SK-N-SH (cell line): Measurements from ENCODE around the gene MEPE. TPM values are rescaled to one million over a fixed set of nuclear protein-coding genes. Genes with fewer than 3 reads are reported as not detected.

Experiments
- CTCF ChIA-PET: fragments of 300-600, 350-600 bp; formaldehyde crosslinking; extraction: SDS; loops from one replicate; lab custom pipeline; 2021; lab: Yijun Ruan, JAX
- POLR2A ChIA-PET: fragments of 350-600 bp; sonication (Branson Sonifier 250); formaldehyde crosslinking; extraction: SDS; loops from one replicate; lab custom pipeline; 2020; ENCODE audit warnings: antibody characterized with exemption, inconsistent platforms; lab: Yijun Ruan, JAX
- DNase-seq: peaks from one replicate; pipeline ENCODE4 v3.0.0; 2012
- H2AFZ ChIP-seq: fragments of 200-600 bp; sonication (generic); 2 replicates; pipeline ENCODE4 v1.8.1; 2016; ENCODE audit warnings: antibody characterized with exemption, mild to moderate bottlenecking, low read depth
- H3F3A ChIP-seq: fragments of 200-600 bp; sonication (generic); replicated peaks from 2 replicates; pipeline ENCODE3; 2016; ENCODE audit warnings: antibody characterized with exemption, mild to moderate bottlenecking; ENCODE audit not compliant: insufficient read depth
- H3K27ac ChIP-seq, 2 experiments: fragments of 200-500 bp in 1 of 2; fragments of 200-600 bp in 1 of 2; sonication (Bioruptor generic) in 1 of 2; sonication (generic), shearing (Covaris generic) in 1 of 2; 2 replicates each; pipeline versions ENCODE4 v1.5.1 to v1.6.1; 2014 to 2016; ENCODE audit warnings: low read depth in 2 of 2, inconsistent platforms in 1 of 2, low read length in 1 of 2, mild to moderate bottlenecking in 1 of 2, mixed read lengths in 1 of 2
- H3K27me3 ChIP-seq: fragments of 200-600 bp; sonication (generic), shearing (Covaris generic); 2 replicates; pipeline ENCODE4 v1.6.1; 2016; ENCODE audit warnings: mixed run types; ENCODE audit not compliant: insufficient read depth
- H3K36me3 ChIP-seq, 2 experiments: fragments of 200-500 bp in 1 of 2; fragments of 200-600 bp in 1 of 2; sonication (Bioruptor generic) in 1 of 2; sonication (generic) in 1 of 2; replicated peaks in 1 of 2; 2 replicates each; pipeline versions ENCODE3 to v1.5.1; 2014 to 2016; ENCODE audit warnings: low read length in 1 of 2, mild to moderate bottlenecking in 1 of 2; ENCODE audit not compliant: insufficient read depth in 2 of 2, control insufficient read depth in 1 of 2
- H3K4me1 ChIP-seq, 2 experiments: fragments of 200-500 bp in 1 of 2; fragments of 200-600 bp in 1 of 2; sonication (Bioruptor generic) in 1 of 2; sonication (generic), shearing (Covaris generic) in 1 of 2; 2 replicates each; pipeline versions ENCODE4 v1.5.1 to v1.6.1; 2014 to 2016; ENCODE audit warnings: low read depth in 1 of 2, low read length in 1 of 2, mixed run types in 1 of 2; ENCODE audit not compliant: insufficient read depth in 2 of 2, control insufficient read depth in 1 of 2
- H3K4me2 ChIP-seq: fragments of 200-600 bp; sonication (generic), shearing (Covaris generic); 2 replicates; pipeline ENCODE4 v1.6.1; 2017; ENCODE audit warnings: mixed run types
- H3K4me3 ChIP-seq, 2 experiments: fragments of 200-500 bp in 1 of 2; fragments of 200-600 bp in 1 of 2; sonication (Bioruptor generic) in 1 of 2; sonication (generic), shearing (Covaris generic) in 1 of 2; 2 replicates each; pipeline versions ENCODE4 v1.5.1 to v1.8.1; 2014 to 2016; ENCODE audit warnings: low read depth in 2 of 2, inconsistent platforms in 1 of 2, low read length in 1 of 2, mild to moderate bottlenecking in 1 of 2, mixed read lengths in 1 of 2, moderate library complexity in 1 of 2
- H3K79me2 ChIP-seq: fragments of 200-600 bp; sonication (generic); 2 replicates; pipeline ENCODE4 v1.8.1; 2017; ENCODE audit warnings: mild to moderate bottlenecking; ENCODE audit not compliant: insufficient read depth
- H3K9ac ChIP-seq: fragments of 200-600 bp; sonication (generic); 2 replicates; pipeline ENCODE4 v1.6.1; 2017; ENCODE audit warnings: mixed run types
- H3K9me2 ChIP-seq: fragments of 200-600 bp; sonication (generic); 2 replicates; pipeline ENCODE4 v1.6.1; 2017; ENCODE audit warnings: mixed run types
- H3K9me3 ChIP-seq: fragments of 200-600 bp; sonication (generic); 2 replicates; pipeline ENCODE4 v1.6.1; 2017; ENCODE audit warnings: mixed run types, mild to moderate bottlenecking, moderate library complexity
- H4K20me1 ChIP-seq: fragments of 200-600 bp; sonication (generic); 2 replicates; pipeline ENCODE4 v1.6.1; 2017; ENCODE audit warnings: mild to moderate bottlenecking, mixed run types; ENCODE audit not compliant: insufficient read depth
- CHD2 ChIP-seq: fragments of 150-350 bp; IDR thresholded peaks from 2 replicates; pipeline ENCODE4 v1.6.1; 2018; ENCODE audit warnings: low read length; ENCODE audit not compliant: partially characterized antibody
- ELF1 ChIP-seq: IDR thresholded peaks from 2 replicates; pipeline ENCODE4 v1.4.0; 2012
- FOXM1 ChIP-seq: IDR thresholded peaks from 2 replicates; pipeline ENCODE4 v1.4.0; 2012; ENCODE audit warnings: low read depth, mild to moderate bottlenecking
- GABPA ChIP-seq: IDR thresholded peaks from 2 replicates; pipeline ENCODE4 v1.4.0; 2012; ENCODE audit warnings: low read depth, mild to moderate bottlenecking
- RAD21 ChIP-seq: IDR thresholded peaks from 2 replicates; pipeline ENCODE4 v1.6.1; 2012; ENCODE audit warnings: mild to moderate bottlenecking, low read length
- RCOR1 ChIP-seq: fragments of 150-350 bp; IDR thresholded peaks from 2 replicates; pipeline ENCODE4 v1.6.1; 2017; ENCODE audit warnings: antibody characterized with exemption, low read length
- SIN3A ChIP-seq: IDR thresholded peaks from 2 replicates; pipeline ENCODE4 v1.6.1; 2012; ENCODE audit warnings: low read depth, mild to moderate bottlenecking, low read length, moderate library complexity, borderline replicate concordance
- TCF12 ChIP-seq: IDR thresholded peaks from 2 replicates; pipeline ENCODE4 v1.4.0; 2012
- WGBS: methylation state at CpG from one replicate; pipeline ENCODE4 v1.1.6; 2017; ENCODE audit warnings: low lambda C conversion rate; 5-methylcytosine and 5-hydroxymethylcytosine counted together
- polyA plus RNA-seq, 3 experiments: library from polyadenylated mRNA; depleted of rRNA; stranded (reverse); fragments of >200 nt; gene quantifications; 2 replicates each; pipeline ENCODE4 v1.2.3, GENCODE V29; 2012
- TF ChIP-seq, protein P1 (sequence below): IDR thresholded peaks from 2 replicates; pipeline ENCODE4 v1.4.0; 2012; ENCODE audit warnings: low read depth, borderline replicate concordance
- TF ChIP-seq, protein P2 (sequence below): fragments of 150-350 bp; IDR thresholded peaks from 2 replicates; pipeline ENCODE4 v1.6.1; 2016; ENCODE audit warnings: mild to moderate bottlenecking, low read depth, low read length
- TF ChIP-seq, protein P3 (sequence below): IDR thresholded peaks from 2 replicates; pipeline ENCODE4; 2012
- TF ChIP-seq, protein P4 (sequence below): IDR thresholded peaks from 2 replicates; pipeline ENCODE4 v1.4.0; 2012; ENCODE audit warnings: low read depth, borderline replicate concordance

MEPE gene
- polyA plus RNA-seq, 1 of the 3 experiments (the other 2 are of a cell fraction) = not detected

DNA sequence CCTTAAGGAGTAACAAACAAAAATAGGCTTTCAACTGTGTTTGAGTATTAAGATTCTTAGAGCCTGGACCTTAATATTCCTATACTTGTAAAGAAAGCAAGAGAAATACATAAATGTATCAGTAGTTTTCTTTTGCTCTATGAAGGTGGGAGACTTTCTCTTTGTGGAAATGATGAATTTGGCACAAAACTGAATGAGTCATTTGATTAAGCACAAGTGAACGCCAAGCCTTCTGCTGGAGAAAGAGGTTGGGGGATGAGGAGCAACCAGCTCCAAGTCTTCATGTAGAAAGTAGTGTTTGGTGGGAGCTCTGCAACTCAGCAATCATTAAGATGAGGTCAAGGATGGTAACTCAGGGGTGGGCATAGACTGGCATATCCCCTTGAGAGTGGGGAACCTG is 49.6 kb downstream of the MEPE start:
- no peaks in the 10 kb centered on the region for H4K20me1 ChIP-seq
- TF ChIP-seq GABPA (no peak), SIN3A (no peak), ELF1 (no peak), RCOR1 (no peak)
- TF ChIP-seq, protein P1, sequence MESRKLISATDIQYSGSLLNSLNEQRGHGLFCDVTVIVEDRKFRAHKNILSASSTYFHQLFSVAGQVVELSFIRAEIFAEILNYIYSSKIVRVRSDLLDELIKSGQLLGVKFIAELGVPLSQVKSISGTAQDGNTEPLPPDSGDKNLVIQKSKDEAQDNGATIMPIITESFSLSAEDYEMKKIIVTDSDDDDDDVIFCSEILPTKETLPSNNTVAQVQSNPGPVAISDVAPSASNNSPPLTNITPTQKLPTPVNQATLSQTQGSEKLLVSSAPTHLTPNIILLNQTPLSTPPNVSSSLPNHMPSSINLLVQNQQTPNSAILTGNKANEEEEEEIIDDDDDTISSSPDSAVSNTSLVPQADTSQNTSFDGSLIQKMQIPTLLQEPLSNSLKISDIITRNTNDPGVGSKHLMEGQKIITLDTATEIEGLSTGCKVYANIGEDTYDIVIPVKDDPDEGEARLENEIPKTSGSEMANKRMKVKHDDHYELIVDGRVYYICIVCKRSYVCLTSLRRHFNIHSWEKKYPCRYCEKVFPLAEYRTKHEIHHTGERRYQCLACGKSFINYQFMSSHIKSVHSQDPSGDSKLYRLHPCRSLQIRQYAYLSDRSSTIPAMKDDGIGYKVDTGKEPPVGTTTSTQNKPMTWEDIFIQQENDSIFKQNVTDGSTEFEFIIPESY = no peak
- H3K4me3 ChIP-seq = no peak overlapping the region
- ChIA-PET CTCF (interaction anchor here (0.6 to 1.3 kb wide), 2 partner anchors 28 to 330 kb away, joined by 3 to 4 read pairs; no protein-coding TSS in a partner anchor), POLR2A (no interaction called here)
- no peak for DNase-seq
- no peaks in the 10 kb centered on the region for H3K9me3 ChIP-seq
- H3K9me2 ChIP-seq = no peaks in the 10 kb centered on the region
- H3K27ac ChIP-seq = no peak overlapping the region
- no peaks in the 10 kb centered on the region for H3K79me2 ChIP-seq
- H3K36me3 ChIP-seq = no peaks in the 10 kb centered on the region
- H3K27me3 ChIP-seq = no peaks in the 10 kb centered on the region
- WGBS = 56% methylated on average over 1 of the region's 1 CpG
- peaks cover 0 to 3% of the 10 kb centered on the region in 2 experiments; a peak in 2 of 4 replicates for H3K4me1 ChIP-seq
- no peak overlapping the region for H2AFZ ChIP-seq
- no peak overlapping the region for H3K9ac ChIP-seq
- no peak overlapping the region for H3K4me2 ChIP-seq
- H3F3A ChIP-seq = no peaks in the 10 kb centered on the region

DNA sequence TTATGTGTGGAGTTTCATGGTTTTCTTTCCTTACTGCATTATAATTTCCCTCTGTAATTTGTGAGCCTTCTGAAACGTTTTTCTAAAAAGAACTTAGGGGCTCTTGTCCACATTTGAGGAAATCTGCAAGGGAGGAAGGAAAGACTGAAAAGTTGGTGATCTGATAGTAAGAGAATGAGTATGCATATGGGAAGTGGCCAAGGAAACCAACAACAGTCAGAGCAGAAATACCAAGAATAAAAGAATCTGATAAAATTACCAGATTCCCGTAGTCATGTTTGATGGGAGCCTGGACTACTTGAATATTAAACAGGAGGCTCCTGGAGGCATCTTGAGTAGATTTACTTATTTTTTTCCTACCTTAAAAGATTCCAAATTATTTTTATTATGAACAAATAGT is 50.1 kb downstream of the MEPE start:
- no peaks in the 10 kb centered on the region for H3K9me2 ChIP-seq
- DNase-seq = no peak
- no peaks in the 10 kb centered on the region for H3K9me3 ChIP-seq
- H3K27ac ChIP-seq = no peak overlapping the region
- TF ChIP-seq TCF12 (no peak), GABPA (no peak), CHD2 (no peak), FOXM1 (no peak), ELF1 (no peak), RCOR1 (no peak), RAD21 (no peak)
- TF ChIP-seq, protein P2, sequence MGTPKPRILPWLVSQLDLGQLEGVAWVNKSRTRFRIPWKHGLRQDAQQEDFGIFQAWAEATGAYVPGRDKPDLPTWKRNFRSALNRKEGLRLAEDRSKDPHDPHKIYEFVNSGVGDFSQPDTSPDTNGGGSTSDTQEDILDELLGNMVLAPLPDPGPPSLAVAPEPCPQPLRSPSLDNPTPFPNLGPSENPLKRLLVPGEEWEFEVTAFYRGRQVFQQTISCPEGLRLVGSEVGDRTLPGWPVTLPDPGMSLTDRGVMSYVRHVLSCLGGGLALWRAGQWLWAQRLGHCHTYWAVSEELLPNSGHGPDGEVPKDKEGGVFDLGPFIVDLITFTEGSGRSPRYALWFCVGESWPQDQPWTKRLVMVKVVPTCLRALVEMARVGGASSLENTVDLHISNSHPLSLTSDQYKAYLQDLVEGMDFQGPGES = no peak
- TF ChIP-seq, protein P3, sequence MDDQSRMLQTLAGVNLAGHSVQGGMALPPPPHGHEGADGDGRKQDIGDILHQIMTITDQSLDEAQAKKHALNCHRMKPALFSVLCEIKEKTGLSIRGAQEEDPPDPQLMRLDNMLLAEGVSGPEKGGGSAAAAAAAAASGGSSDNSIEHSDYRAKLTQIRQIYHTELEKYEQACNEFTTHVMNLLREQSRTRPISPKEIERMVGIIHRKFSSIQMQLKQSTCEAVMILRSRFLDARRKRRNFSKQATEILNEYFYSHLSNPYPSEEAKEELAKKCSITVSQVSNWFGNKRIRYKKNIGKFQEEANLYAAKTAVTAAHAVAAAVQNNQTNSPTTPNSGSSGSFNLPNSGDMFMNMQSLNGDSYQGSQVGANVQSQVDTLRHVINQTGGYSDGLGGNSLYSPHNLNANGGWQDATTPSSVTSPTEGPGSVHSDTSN = no peak
- TF ChIP-seq, protein P4, sequence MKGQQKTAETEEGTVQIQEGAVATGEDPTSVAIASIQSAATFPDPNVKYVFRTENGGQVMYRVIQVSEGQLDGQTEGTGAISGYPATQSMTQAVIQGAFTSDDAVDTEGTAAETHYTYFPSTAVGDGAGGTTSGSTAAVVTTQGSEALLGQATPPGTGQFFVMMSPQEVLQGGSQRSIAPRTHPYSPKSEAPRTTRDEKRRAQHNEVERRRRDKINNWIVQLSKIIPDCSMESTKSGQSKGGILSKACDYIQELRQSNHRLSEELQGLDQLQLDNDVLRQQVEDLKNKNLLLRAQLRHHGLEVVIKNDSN = no peak
- TF ChIP-seq, protein P1 = no peak
- H3F3A ChIP-seq = no peaks in the 10 kb centered on the region
- no peaks in the 10 kb centered on the region for H3K36me3 ChIP-seq
- ChIA-PET POLR2A (no interaction called here), CTCF (interaction anchor here (1.3 kb wide), 1 partner anchor 329 kb away, joined by 3 read pairs; no protein-coding TSS in a partner anchor)
- no peaks in the 10 kb centered on the region for H3K79me2 ChIP-seq
- no peak overlapping the region for H3K4me3 ChIP-seq
- WGBS = 11% methylated on average over 2 of the region's 2 CpGs
- no peaks in the 10 kb centered on the region for H3K27me3 ChIP-seq
- H3K9ac ChIP-seq = no peak overlapping the region
- H3K4me2 ChIP-seq = no peak overlapping the region
- peaks cover 0 to 3% of the 10 kb centered on the region in 2 experiments; a peak in 2 of 4 replicates for H3K4me1 ChIP-seq
- no peak overlapping the region for H2AFZ ChIP-seq
- H4K20me1 ChIP-seq = no peaks in the 10 kb centered on the region
